Endothelial cell of umbilical vein (primary cell): ENCODE measurements around the gene CRYGN. TPM values are rescaled to one million over a fixed set of nuclear protein-coding genes. Genes with fewer than 3 reads are reported as not detected.

Experiments
- BruUV-seq: library from RNA; stranded (reverse); fragments of 400-500 nt; replicated peaks from 2 replicates; lab custom pipeline; 2021; lab: Mats Ljungman, UMichigan
- CTCF ChIA-PET: fragments of 300-600, 350-600 bp; sonication (Branson Sonifier 250); formaldehyde crosslinking; loops from one replicate; lab custom pipeline; 2021; ENCODE audit warnings: antibody characterized with exemption, inconsistent platforms; lab: Charles Lee
- POLR2A ChIA-PET: fragments of 300-600, 350-600 bp; sonication (Branson Sonifier 250); formaldehyde crosslinking; loops from one replicate; lab custom pipeline; 2021; ENCODE audit warnings: antibody characterized with exemption, inconsistent platforms; lab: Charles Lee
- DNase-seq: peaks from one replicate; pipeline ENCODE4 v3.0.0-alpha.2; 2011; ENCODE audit warnings: low read depth, low spot score
- FAIRE-seq: peaks from 2 replicates; lab custom pipeline; 2011; peaks lifted over from hg19 to GRCh38; lab: Jason Lieb, UNC
- H2AFZ ChIP-seq: 2 replicates; pipeline ENCODE4 v1.6.0; 2012; ENCODE audit warnings: low read depth, low read length, control low read depth, inconsistent platforms
- H3K27ac ChIP-seq: 2 replicates; pipeline ENCODE4 v1.5.1; 2011; ENCODE audit warnings: low read depth, mild to moderate bottlenecking, control low read depth, low read length, moderate library complexity; ENCODE audit not compliant: insufficient read depth
- H3K27me3 ChIP-seq, 2 experiments: 2 replicates each; pipeline versions ENCODE4 v1.6.0 to v1.6.1; 2011; ENCODE audit warnings: low read length in 2 of 2, mixed read lengths in 1 of 2; ENCODE audit not compliant: control insufficient read depth in 2 of 2, insufficient read depth in 2 of 2
- H3K36me3 ChIP-seq, 2 experiments: 2 replicates in 1 of 2; 3 replicates in 1 of 2; pipeline ENCODE4 v1.5.1; 2011; ENCODE audit warnings: low read length in 2 of 2, mild to moderate bottlenecking in 1 of 2, moderate library complexity in 1 of 2; ENCODE audit not compliant: control insufficient read depth in 2 of 2, insufficient read depth in 2 of 2; ENCODE audit errors: extremely low read depth in 1 of 2
- H3K4me1 ChIP-seq: 3 replicates; pipeline ENCODE4 v1.5.1; 2011; ENCODE audit warnings: mild to moderate bottlenecking, low read length; ENCODE audit not compliant: control insufficient read depth, insufficient read depth; ENCODE audit errors: extremely low read depth
- H3K4me2 ChIP-seq: 2 replicates; pipeline ENCODE4 v1.6.1; 2011; ENCODE audit warnings: low read length, control low read depth, mixed read lengths; ENCODE audit not compliant: insufficient read depth
- H3K4me3 ChIP-seq, 3 experiments: fragments of 200-600 bp in 1 of 3; sonication (generic), shearing (Covaris generic) in 1 of 3; replicated peaks in 1 of 3; 2 replicates each; pipeline ENCODE4 v1.5.1; 2011 to 2016; ENCODE audit warnings: control low read depth in 3 of 3, low read length in 3 of 3, mild to moderate bottlenecking in 2 of 3, inconsistent platforms in 1 of 3, low read depth in 1 of 3, moderate library complexity in 1 of 3; ENCODE audit not compliant: insufficient read depth in 1 of 3
- H3K79me2 ChIP-seq: 2 replicates; pipeline ENCODE4 v1.6.0; 2012; ENCODE audit warnings: low read length, inconsistent platforms; ENCODE audit not compliant: control insufficient read depth, insufficient read depth
- H3K9ac ChIP-seq: replicated peaks from 2 replicates; pipeline ENCODE3; 2011; ENCODE audit warnings: low read length, control low read depth; ENCODE audit not compliant: insufficient read depth; ENCODE audit errors: extremely low read depth
- H3K9me1 ChIP-seq: replicated peaks from 3 replicates; pipeline ENCODE4 v1.6.0; 2011; ENCODE audit warnings: mild to moderate bottlenecking, low read length; ENCODE audit not compliant: control insufficient read depth, insufficient read depth; ENCODE audit errors: extremely low read depth
- H3K9me3 ChIP-seq: replicated peaks from 2 replicates; pipeline ENCODE4 v1.5.1; 2012; ENCODE audit warnings: low read length, inconsistent platforms; ENCODE audit not compliant: control insufficient read depth, insufficient read depth
- H4K20me1 ChIP-seq: replicated peaks from 2 replicates; pipeline ENCODE3; 2011; ENCODE audit warnings: mild to moderate bottlenecking, low read length; ENCODE audit not compliant: control insufficient read depth, insufficient read depth; ENCODE audit errors: extremely low read depth
- CTCF ChIP-seq, 2 donors: IDR thresholded peaks; 1 replicate in 1 of 2; 2 replicates in 1 of 2; pipeline ENCODE4 v1.5.1; 2011; ENCODE audit warnings: low read length in 2 of 2, mild to moderate bottlenecking in 2 of 2, moderate library complexity in 2 of 2, control low read depth in 1 of 2, inconsistent platforms in 1 of 2, low read depth in 1 of 2; ENCODE audit not compliant: insufficient read depth in 1 of 2; ENCODE audit errors: extremely low read depth in 1 of 2
- EZH2 ChIP-seq: IDR thresholded peaks from 2 replicates; pipeline ENCODE4 v1.6.1; 2012; ENCODE audit warnings: borderline replicate concordance, low read depth, mild to moderate bottlenecking, moderate library complexity, low read length, inconsistent platforms; ENCODE audit not compliant: severe bottlenecking
- FOS ChIP-seq: IDR thresholded peaks from 2 replicates; pipeline ENCODE4 v1.6.1; 2011; ENCODE audit warnings: mild to moderate bottlenecking, low read length, moderate library complexity, borderline replicate concordance; ENCODE audit not compliant: insufficient read depth
- GATA2 ChIP-seq: IDR thresholded peaks from 2 replicates; pipeline ENCODE4 v1.7.0; 2011; ENCODE audit warnings: low read depth, mild to moderate bottlenecking, moderate library complexity, mixed read lengths, low read length; ENCODE audit not compliant: insufficient read length, insufficient read depth
- JUN ChIP-seq: IDR thresholded peaks from 2 replicates; pipeline ENCODE4 v1.6.1; 2011; ENCODE audit warnings: borderline replicate concordance, low read depth; ENCODE audit not compliant: insufficient read length, insufficient read depth
- MYC ChIP-seq: IDR thresholded peaks from one replicate; pipeline ENCODE4 v1.6.1; 2011; ENCODE audit warnings: mild to moderate bottlenecking, low read depth, low read length
- POLR2A ChIP-seq: IDR thresholded peaks from 2 replicates; pipeline ENCODE4 v1.6.1; 2012; ENCODE audit warnings: low read depth, mild to moderate bottlenecking, control low read depth, low read length
- POLR2AphosphoS5 ChIP-seq: IDR thresholded peaks from 2 replicates; pipeline ENCODE4 v1.6.1; 2012; ENCODE audit warnings: low read depth, mild to moderate bottlenecking, control low read depth, low read length, moderate library complexity; ENCODE audit not compliant: insufficient read depth
- dilution Hi-C: fragments of 300-500 bp; cut with MboI; formaldehyde crosslinking; loops from one replicate; pipeline ENCODE4 v1.15.0; 2019; ENCODE audit warnings: low sequenced_read_pairs; ENCODE audit not compliant: extremely low pct_ligation_motif_present
- intact Hi-C: fragments of 100-400 bp; cut with micrococcal nuclease; formaldehyde crosslinking; loops from one replicate; pipeline ENCODE4 v1.10.0; 2022
- polyA plus RNA-seq, 4 experiments: library from polyadenylated mRNA; depleted of rRNA in 3 of 4; stranded (reverse) in 3 of 4; unstranded in 1 of 4; fragments of >200 nt; gene quantifications; 2 replicates each; pipeline versions ENCODE4 v1.2.1 to v1.2.3, GENCODE V29; 2011 to 2012; ENCODE audit warnings: missing spikeins in 1 of 4
- total RNA-seq: library from RNA; stranded (reverse); gene quantifications from 2 replicates; pipeline ENCODE4 v1.2.3, GENCODE V29; 2021
- TF ChIP-seq, protein P1 (sequence below): IDR thresholded peaks from 2 replicates; pipeline ENCODE4 v1.6.1; 2011; ENCODE audit not compliant: insufficient read depth, insufficient read length

Gene CRYGN
- total and polyA plus RNA-seq, 2 donors (not counting 3 experiments of a cell fraction or from before 2014, with no cell fraction given) = not detected

DNA sequence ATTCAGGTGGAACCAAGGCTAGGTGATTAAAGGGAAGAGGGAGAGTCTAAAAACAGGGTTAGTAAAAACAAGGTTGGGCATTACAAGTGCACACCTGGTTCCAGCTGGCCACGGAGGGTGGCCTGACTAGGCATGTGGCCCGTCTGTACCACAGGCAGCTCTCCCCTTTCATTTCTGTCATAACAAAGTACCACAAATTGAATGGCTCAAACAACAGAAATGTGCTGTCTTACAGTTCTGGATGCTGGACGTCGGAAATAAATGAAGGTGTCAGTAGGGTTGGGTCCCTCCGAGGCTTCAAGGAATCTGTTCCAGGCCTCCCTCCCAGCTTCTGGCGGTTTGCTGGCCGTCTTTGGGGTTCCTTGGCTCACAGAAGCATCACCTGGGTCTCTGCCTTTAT lies 16.7 kb downstream of the CRYGN start:
- TF ChIP-seq POLR2AphosphoS5 (no peak), FOS (no peak), EZH2 (no peak), CTCF (IDR thresholded peaks at IDR 0.05; ENCODE audit: extremely low read depth in 1 of 2, insufficient read depth in 1 of 2, low read depth in 1 of 2, low read length in 2 of 2) (no peak), GATA2 (no peak), MYC (no peak), POLR2A (no peak), JUN (no peak)
- TF ChIP-seq, protein P1, sequence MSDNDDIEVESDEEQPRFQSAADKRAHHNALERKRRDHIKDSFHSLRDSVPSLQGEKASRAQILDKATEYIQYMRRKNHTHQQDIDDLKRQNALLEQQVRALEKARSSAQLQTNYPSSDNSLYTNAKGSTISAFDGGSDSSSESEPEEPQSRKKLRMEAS = no peak
- ChIA-PET CTCF (interaction anchor here (1.2 kb wide), 1 partner anchor 25 kb away, joined by 5 read pairs; no protein-coding TSS in a partner anchor), POLR2A (no interaction called here)
- Histone ChIP-seq H3K36me3 (no peaks in the 10 kb centered on the region), H3K4me3 (no peak overlapping the region), H3K4me2 (no peak overlapping the region), H3K9ac (no peak overlapping the region), H3K27ac (no peak overlapping the region), H3K4me1 (no peaks in the 10 kb centered on the region), H3K79me2 (no peaks in the 10 kb centered on the region), H2AFZ (no peak overlapping the region), H3K9me3 (no peaks in the 10 kb centered on the region), H3K27me3 (peaks cover 4 to 6% of the 10 kb centered on the region in 2 experiments), H3K9me1 (no peaks in the 10 kb centered on the region), H4K20me1 (no peaks in the 10 kb centered on the region)
- intact Hi-C loops = no loop called here
- dilution Hi-C loops = no loop called here
- no TSS peak for BruUV-seq
- DNase-seq = no peak
- no peak for FAIRE-seq
